NCI-H1436 treated with DMSO at 0.1 percent for 48 hours (cell line): Measurements from ENCODE around the gene RAD51B.
"Not testable (repeated sequence)": the region's sequence is repeated elsewhere in the genome, so short reads cannot be mapped to it uniquely, and the experiment has no call there.

Experiments used
- DNase-seq: peaks from one replicate; lab custom pipeline; 2025; lab: John Stamatoyannopoulos, UW

RAD51B gene

DNA sequence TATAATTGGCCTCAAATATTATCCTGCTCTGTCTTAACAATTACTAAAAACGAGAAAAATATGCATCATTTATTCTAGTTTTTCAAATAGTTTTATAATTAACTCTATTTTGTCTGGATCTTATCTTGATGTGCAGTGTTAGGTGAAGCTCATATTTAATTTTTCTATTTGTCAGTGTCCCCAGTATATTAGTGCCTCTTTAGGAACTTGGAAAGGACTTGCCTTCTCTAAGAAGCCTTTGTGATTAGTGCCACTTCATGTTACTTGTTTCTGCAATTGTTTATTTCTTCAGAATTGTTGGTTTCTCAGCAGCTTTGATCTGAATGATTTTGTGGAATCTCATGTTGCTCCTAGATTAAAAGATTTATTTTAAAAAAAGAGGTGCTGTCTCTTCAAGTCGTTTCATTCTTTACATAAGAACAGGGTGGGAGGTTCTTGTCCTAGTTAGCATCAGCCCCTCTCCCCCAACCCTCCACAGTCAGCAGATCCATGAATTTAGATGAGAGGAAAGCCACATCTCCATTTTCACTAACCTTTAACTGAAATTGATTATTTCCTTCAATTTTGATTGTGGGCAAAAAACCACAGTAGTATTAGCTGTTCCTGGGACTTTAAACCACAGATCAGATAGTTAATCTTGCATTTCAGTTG is 434.4 kb downstream of the RAD51B start:
- no peak for DNase-seq

DNA sequence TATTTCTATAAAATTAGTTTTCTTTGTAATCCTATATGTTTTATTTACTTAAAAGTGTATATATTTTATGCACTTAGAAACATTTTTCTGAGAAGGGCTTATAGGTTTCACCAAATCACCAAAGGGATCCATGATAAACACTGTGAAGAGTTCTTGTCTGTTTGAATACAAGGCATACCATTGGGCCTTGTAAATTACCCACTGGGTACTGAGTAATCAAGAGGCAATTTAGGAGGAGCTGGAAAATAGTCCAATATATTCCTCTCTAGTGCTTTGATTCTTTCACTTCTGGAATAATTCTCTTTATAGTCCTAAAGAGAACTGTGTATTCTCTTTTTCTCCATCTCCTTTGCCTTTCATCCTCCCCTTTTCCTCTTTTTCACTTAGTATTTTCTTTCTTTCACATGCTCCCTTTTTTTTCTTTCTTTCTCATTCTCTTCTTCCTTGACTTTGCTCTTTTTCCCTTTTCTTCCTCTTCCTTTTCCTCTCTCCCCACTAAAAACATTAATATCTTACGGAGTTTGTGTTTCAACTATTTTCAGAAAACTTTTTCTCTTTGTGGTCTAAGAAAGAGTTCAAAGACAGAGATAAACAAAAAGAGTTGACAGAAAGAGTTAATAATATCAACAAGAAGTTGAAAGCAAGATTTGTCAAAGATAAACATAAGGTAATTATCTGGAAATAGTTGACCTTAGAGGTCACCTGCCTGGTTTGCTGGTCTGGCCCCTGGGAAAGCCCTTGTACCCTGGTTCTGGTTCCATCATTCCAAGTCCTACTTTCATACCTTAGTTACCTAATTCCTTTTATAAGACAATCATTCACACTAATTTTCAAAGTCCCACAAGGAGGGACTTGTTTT is 435.3 kb downstream of the RAD51B start:
- no peak for DNase-seq

DNA sequence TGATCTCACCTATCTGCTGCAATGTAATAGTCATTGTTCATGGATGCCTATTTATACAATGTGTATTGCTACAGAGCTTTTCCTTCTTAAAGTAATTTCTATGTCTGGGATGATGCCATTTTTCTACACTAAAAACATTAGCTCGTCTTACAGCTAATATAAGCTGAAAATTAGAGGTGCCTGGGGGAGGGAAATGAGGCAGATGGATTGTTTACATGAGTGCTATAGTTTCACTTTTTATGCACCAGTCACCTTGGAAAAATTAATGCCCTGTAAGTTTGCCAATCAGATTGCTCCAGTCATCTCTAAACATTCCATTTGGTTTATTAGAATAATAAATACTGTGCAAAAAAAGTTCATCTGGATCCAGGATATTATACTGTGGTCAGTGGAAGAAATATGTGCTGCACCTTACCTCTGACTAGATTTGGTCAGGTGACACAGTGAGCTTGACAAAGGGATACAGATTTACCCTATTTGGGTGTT is 436.2 kb downstream of the RAD51B start:
- no peak for DNase-seq

DNA sequence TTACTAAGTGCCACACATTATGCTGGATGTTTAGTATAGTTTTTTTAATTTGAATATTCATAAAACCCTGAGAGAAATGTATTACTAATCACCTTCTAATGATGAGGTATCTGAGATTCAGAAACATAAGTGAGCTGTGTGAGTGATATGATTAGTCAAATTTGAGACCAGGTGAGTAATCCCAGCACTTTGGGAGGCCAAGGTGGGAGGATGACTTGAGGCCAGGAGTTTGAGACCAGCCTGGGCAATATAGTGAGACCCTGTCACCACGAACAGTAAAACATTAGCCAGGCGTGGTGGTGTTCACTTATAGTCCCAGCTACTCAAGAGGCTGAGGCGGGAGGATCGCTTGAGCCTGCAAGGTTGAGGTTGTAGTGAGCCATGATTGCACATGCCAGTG is 438.4 kb downstream of the RAD51B start:
- no peak for DNase-seq

DNA sequence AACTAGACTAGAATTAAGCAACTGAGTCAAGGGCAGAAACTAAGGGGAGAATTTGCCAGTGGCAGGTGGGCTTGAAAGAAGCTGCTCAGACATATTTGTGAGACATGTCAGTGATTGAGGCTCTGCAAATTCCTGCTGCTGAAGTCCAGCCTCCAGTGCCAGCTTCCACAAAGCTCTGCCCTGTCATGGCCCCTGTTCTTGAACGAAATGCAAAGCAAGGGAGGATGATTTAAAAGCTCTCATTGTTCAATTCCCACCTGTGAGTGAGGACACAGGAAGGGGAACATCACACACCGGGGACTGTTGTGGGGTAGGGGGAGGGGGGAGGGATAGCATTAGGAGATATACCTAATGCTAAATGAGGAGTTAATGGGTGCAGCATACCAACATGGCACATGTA is 439.4 kb downstream of the RAD51B start:
- DNase-seq, result not testable (repeated sequence)

DNA sequence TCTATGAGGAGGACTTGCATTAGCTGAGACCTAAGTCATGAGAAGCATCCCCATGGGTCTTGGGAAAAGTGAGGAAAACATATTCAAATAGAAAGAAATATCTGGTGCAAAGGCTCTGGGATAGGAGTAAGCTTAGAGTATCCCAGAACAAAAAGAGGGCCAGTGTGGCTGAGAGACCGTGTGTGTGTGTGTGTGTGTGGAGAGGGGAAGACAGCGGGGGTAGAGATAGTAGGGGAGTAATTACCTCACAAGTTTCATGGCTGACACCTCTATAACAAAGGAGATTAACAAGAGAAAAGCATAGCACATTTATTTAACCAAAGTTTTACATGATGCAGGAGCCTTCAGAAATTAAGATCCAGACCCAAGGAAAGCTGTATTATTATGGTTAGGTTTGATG is 440.5 kb downstream of the RAD51B start:
- no peak for DNase-seq

DNA sequence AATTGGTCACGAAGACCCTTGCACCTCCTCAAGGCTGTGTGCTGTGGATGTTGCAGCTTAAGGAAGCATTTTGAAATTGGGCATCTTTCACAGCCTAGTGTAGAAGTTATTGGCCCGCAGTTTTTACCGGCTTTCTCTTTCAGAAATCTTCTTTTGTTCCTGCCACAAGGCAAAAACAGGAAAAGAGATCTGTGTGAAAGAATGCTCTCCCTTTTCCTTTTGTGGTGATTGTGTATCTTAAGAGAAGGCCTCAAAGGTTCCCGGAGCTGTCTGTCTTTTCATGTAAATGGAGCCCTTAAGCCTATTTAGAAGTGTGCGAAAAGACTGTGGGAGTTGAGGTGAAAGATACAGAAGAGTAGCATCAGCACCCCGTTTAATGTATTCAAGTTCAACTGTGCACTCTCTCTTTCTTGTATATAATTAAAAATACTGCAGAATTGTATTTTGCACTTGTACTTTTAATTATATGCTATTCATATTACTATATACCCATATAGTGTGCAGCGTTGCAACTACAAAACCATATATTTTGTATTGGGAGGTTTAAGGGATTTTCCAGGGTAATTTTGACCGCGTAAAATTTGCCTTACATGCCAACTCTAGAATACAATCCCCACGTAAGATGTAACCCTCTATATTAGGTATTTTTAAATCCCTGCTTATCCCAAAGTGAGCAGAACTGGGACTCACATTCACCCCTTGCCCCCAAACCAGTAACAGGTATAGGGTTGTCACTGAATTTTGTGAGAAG is 441.7 kb downstream of the RAD51B start:
- no peak for DNase-seq

DNA sequence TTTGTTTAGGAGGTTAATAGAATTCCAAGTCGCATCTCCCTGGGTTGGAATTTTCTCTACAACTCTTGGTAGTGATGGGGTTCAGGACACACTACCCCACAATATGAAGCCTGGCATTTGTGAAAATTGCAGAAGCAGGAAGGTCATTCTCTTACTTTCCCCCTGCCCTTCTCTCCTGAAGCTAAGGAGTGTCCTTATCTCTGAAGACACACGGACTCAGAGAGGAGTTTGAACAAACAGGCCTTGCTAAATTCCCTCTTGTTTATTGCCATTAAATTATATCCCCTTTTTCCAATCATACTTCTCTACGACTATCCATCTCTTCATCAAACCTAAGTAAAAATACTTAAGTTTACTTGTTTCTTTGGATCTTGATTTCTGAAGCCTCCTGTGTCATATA is 443.0 kb downstream of the RAD51B start:
- no peak for DNase-seq

DNA sequence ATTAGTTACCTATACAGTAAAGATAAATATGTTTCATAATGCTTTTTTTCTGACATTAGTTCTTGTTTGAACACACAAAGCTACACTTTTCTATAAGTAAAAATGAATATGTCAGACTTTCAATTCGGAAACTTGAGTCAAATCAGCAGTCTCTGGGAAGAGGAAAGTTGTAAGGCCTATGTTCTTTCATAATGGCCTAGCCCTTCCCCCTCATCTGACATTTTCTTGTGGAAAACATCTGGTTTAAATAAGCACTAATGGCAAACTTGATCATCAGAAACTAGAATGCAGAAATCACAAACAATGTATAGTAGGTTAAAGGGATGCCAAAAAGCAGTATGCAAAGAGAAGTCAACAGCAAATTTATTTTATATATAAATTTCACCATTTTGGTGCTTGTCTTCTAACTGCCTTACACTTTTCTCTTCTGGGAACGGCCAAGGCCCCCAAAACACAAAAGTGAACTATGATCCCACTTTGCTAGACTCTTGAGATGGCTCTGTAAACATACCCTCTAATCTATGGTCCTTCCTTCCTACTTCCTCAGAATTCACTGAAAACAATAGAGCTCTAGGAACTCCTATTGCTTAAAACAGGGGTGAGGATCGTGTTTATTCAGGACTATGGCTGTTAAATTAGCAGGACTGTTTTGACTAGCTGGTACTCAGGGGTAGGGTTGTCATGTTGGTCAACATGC is 444.1 kb downstream of the RAD51B start:
- DNase-seq, result no peak

DNA sequence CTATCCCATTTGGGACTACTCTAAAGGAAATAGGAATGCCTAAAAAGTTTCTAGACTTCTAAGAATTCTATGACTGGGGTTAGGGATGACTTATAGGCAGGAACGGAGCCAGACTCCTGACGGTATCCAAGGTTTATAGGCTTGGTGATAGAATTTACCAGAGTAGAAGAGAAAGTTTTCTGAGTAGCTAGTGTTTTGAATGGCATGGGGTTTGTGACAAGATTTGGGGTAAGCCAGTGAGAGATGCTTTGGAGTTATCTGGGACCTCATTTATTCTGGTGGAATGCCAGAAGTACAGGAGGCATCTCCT is 444.6 kb downstream of the RAD51B start:
- no peak for DNase-seq

DNA sequence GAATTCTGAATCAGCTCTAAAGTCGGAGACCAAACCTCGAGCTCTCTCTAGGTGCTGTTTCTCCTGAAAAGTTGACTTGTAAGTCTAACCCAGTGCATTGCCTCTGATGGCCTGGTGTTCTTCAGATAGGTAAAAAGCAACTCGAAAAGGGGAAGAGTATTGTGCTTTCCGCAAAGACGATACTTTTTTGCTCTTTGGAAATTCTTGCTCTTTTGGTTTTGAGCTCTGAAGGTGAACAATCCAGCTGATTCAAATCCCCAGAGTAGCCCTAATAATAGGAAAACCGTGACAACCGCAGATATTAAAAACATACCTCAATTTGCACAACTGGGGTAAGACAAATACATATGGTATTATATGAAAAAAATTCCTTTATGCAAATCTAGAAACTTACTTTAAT is 447.4 kb downstream of the RAD51B start:
- DNase-seq, result no peak

DNA sequence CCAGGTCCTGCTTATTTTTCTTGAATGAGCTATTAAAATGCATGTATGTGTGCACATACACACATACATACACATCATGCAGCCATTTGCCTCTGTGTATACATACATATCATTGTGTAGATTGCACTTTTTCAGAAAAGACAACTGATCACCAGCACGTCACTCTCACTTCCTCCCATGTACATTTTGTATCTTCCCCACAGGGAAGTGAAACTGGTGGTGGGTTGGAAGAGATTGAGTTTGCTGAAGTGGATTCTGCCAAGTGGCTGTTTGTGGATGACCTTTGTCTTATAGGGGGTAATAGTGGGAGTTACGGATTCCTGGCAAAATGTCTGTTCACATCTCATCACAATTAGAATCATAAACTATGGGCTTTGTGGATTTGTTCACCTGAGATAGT is 448.6 kb downstream of the RAD51B start:
- DNase-seq, result no peak

DNA sequence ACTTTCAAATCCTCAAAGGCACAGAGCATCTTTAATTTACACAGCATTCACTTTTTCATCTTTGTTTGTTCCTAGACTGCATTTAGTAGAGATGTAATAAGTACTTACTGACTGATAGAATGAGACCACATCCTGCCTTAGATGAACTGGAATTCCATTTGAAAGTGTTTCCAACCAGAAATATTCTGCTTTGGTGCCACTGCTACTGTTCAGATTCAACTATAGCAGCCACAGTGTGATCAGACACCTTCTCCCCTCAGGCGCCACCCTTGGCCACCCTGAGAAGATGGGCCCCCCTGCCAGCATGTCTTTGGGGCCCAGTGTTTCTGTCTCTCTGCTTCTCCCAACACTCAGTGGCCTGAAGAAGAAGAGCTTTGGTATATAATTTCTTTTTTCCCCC is 449.1 kb downstream of the RAD51B start:
- no peak for DNase-seq

DNA sequence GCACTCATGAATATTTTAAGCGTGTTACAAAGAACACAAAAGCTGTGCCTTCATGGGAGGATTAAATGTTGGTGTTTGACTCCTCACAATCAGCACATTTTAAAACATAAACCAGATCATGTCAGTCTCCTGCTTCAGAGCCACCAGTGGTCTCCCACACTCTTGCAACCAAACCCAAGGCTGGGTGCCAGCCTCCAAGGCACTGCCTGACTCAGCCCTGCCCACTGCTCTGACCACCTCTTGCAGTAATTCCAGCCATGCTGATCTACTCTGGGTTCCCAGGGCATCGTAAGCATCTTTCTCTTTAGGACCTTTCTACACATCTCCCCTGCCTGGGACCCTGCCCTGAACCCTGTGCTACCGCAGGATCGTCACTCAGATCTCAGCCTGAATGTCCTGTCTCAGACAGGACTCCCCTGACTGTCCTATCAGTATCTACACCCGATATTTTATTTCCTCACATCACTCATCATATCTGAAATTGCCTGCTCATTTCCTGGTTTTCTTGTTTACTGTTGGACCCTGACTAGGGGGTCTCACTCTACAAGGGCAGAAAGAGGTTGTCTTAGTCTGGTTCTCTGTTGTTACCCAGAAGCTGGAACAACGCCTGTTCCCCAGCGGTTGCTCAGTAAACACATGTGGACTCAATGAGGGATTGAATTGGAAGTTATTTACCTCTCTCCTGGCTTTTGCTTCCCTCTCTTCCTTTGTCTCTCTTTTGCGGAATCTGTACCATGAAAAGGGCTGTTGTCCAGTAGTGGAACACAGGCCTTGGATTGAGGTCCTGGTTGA is 449.8 kb downstream of the RAD51B start:
- no peak for DNase-seq

DNA sequence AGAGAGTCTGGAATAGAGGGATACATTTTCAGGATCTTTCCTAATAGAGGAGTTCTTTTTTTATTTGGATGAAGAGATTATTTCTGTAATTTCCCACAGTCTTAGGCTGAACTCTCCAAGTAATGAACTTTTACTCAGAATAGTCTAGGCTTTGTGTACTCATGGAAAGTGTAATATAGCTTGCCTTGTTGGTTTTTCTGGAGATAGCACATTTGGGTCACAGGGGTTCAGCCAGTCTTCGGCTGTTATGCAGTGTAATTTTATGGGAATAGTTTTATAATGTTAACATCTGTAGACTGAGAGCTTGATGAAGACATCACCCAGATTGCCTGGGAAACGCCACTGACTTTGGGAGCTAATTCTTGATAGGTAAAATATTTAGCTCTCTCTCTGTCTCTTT is 450.8 kb downstream of the RAD51B start:
- no peak for DNase-seq

DNA sequence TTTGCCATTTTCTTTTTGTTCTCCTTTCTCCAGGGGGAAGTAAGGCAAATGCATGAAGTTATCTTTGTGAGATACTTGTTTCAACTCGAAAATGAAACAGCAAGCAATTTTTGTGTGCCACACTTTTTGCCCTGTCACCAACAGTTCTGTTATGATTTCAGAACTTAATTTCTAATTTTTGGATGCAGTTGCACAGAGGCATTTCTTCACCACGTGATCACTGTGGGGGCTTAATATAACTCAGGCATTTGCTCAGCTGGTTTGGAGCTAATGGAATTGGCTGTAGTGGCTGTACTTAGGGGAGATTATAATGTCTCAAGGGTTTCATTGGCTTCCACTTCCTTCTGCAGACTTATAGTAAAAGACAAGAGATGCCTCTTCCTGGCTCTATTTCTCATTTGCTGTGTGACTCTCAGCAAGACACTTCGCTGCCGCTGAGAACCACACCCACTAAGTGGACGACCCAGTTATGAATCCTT is 452.4 kb downstream of the RAD51B start:
- DNase-seq, result no peak

DNA sequence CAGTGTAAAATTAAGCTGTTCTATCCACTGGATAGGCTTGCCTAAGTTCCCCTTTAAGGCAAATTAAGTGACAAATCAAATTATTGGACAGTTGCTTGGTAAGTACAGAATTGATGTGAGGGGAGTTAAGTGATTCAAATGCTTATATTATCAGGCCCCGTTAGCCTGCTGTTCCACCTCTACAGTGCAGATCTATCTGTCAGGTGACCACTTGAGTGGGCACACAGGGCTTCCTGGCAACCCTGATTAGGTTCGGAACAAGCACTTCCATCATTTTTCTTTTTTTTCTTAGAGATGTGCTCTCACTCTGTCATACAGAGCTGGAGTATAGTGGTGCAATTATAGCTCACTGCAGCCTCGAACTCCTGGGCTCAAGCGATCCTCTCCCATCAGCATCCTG is 453.8 kb downstream of the RAD51B start:
- no peak for DNase-seq

DNA sequence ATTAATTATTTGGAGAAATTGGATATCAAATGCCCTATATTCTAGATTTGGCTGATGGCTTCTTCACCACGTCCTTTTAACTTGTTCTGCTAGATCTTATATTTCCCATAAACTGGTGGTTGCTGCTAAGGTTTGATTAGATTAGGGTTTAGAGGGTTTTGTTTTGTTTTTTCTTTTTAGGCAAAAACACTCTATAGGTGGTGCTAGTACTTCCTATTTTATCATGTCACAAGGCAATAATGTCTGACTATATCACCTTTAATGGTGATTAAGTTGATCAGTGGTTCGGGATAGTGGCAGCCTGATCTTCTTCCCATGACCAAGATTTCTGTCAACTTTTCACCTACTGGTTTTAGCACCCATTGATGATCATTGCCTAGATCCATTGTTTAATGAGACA is 455.1 kb downstream of the RAD51B start:
- no peak for DNase-seq

DNA sequence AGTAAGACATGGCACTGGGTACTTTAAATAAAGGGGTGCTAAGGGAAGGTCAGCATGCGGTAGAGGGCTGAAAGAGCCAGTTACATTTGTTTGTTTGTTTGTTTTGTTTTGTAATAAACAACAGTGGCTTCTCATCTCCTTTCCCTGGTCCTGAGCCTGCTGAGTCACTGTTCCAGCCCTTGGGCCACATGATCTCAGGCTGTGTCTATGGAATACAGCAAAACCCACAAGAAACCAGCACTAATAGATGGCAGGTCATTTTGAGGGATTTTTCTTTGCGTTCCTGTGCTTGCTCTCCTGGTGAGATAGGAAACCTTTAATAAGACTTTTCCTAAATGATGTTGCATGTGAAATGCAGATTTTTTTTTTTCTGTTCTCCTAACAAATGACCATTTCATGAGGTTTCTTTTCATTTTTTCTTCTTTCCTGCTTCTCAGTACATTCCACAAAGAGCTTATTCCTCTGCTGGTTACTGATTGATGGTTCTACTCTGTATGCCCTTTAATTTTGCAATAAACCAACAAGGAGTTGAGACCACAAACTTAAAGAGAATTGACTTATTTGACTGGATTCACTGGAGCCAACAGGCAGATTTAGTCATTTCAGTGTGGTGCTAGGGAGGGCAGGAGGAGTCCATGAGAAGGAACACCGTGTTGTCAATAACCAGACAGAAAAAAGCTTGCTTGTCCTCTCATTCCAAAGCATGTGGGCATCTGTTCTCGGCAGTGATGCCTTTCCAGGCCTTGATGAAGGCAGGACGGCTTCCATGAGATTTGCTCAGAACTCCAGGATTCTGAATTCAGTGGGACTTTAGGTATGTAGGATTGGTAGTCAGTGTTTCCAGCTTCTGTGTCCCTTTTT is 459.2 kb downstream of the RAD51B start:
- no peak for DNase-seq

DNA sequence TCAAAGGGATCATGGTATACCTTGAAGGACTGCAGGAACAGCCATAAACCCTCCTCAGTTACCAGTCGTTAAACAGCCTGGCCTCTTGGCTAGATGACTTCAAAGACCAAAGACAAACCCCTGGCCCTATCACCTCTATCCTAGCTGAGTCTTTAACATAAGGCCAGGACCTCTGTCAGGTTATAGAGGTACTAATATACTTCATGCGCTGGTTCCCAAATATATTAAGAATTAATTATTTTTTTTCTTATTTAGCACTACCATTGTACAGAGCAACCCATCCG is 459.8 kb downstream of the RAD51B start:
- DNase-seq, result no peak

DNA sequence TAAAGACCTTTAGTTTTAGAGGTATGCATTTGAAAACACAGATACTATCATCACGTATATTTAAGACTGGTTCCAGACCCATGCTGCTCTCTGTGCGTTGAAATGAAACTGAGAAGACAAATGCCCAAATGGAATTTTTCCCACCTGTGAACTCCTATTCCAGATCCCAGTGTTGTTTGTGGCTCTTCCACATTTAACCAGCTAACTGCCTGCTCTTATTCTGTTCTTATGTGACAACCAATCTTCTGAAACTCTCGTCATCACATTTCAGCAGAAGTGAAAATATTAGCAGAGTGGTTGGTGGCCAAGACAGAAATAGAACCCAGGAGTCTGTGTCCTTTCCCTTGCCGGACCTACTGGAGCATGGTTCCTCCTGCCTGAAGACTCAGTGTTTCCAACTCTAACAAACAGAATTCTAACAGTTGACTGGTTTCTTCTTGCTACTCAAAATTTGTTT is 460.2 kb downstream of the RAD51B start:
- DNase-seq, result no peak
